ENCODE measurements around the gene ZSCAN20.

GRCh38 chr1:33537885-33538284, 65.4 kb downstream of the ZSCAN20 start:
- TF ChIP-seq TAF1 (IDR thresholded peaks at IDR 0.05; ENCODE audit: borderline replicate concordance, insufficient read depth, low read length) (no peak), SIN3A (IDR thresholded peaks at IDR 0.05; ENCODE audit: borderline replicate concordance, insufficient read depth, low read length) (no peak), POLR2AphosphoS5 (IDR thresholded peaks at IDR 0.05; ENCODE audit: low read depth, low read length) (no peak), REST (IDR thresholded peaks at IDR 0.05; ENCODE audit: insufficient read depth in 1 of 2, low read depth in 2 of 2, low read length in 2 of 2) (no peak)
